ENCODE measurements around the gene PAPPA2.

- TF ChIP-seq, protein P1, sequence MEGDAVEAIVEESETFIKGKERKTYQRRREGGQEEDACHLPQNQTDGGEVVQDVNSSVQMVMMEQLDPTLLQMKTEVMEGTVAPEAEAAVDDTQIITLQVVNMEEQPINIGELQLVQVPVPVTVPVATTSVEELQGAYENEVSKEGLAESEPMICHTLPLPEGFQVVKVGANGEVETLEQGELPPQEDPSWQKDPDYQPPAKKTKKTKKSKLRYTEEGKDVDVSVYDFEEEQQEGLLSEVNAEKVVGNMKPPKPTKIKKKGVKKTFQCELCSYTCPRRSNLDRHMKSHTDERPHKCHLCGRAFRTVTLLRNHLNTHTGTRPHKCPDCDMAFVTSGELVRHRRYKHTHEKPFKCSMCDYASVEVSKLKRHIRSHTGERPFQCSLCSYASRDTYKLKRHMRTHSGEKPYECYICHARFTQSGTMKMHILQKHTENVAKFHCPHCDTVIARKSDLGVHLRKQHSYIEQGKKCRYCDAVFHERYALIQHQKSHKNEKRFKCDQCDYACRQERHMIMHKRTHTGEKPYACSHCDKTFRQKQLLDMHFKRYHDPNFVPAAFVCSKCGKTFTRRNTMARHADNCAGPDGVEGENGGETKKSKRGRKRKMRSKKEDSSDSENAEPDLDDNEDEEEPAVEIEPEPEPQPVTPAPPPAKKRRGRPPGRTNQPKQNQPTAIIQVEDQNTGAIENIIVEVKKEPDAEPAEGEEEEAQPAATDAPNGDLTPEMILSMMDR (IDR thresholded peaks at IDR 0.05) = no peak
- TF ChIP-seq POLR2A (IDR thresholded peaks at IDR 0.05) (no peak), EP300 (IDR thresholded peaks at IDR 0.05) (no peak)
These were observed 430.8 kb downstream of the PAPPA2 start for GRCh38 chr1:176893625-176894352.
